Stimulated activated naive CD4-positive, alpha-beta T cell treated with Interleukin-2 at 50 U/mL for 16 hours (primary cell): ENCODE measurements around the gene CTSA.

Experiments used
- DNase-seq: peaks from one replicate; lab custom pipeline; 2025; lab: John Stamatoyannopoulos, UW

The CTSA gene

DNA sequence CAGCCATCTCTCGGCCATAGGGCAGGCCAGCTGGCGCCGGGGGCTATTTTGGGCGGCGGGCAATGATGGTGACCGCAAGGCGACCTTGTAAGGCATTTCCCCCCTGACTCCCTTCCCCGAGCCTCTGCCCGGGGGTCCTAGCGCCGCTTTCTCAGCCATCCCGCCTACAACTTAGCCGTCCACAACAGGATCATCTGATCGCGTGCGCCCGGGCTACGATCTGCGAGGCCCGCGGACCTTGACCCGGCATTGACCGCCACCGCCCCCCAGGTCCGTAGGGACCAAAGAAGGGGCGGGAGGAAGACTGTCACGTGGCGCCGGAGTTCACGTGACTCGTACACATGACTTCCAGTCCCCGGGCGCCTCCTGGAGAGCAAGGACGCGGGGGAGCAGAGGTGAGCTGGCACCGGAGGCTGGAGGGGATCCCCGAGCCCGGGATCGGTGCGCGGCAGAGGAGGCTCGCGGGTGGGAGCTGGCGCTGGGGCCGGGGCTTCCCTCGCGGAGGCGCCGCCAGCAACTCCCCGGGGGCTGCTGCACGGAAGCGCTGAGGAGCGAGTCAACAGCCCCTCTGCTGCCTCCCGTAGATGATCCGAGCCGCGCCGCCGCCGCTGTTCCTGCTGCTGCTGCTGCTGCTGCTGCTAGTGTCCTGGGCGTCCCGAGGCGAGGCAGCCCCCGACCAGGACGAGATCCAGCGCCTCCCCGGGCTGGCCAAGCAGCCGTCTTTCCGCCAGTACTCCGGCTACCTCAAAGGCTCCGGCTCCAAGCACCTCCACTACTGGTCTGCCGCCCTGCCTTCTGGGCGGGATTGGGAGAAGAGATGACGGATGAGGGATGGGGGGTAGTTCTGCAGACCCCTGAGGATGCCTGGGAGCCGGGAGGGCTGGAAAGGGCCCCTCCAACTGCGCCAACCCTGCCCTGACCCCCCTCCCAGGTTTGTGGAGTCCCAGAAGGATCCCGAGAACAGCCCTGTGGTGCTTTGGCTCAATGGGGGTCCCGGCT is at the start of gene CTSA, which contains the start of gene NEURL2:
TSS of gene CTSA (plus strand) at position 351 of the 999 bp plus-strand sequence. CDS start at position 585, 234 bp downstream.
TSS of gene NEURL2 (minus strand) at position 224 of the 999 bp plus-strand sequence. CDS start at position 7, 217 bp downstream.
- DNase-seq = peak; percentile 83

DNA sequence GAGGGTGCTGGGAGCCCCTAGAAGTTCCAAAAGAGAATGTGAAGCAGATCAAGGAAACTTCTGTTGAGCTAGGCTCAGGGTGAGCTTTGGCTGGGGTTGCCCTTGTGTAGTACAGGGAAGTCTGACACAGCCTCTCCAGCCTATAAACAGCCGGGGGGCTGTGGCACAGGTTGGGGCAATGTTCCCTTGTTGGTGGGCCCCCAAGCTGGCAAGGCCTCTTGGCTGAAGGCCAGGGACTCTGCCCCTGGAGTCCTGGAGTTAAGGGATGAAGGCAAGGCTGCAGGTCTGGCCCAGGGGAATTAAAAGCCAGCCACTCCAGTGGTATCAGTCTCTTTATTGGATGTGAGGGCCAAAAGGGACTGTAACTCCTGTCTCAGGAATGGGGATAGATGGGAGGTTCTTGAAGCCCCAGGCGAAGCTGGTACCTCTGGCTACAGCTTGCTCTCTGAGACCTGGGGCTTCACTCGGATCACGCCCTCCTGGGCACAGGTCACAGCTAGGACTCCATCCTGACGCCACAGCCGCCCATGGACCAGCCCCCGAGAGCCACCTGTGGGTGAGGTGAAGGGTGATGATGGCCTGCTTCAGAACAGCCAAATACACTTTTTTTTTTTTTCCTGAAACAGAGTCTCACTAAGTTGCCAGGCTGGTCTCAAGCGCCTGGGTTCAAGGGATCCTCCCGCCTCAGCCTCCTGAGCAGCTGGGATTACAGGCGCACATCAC is 49.6 kb upstream of the CTSA start:
- DNase-seq = no peak

DNA sequence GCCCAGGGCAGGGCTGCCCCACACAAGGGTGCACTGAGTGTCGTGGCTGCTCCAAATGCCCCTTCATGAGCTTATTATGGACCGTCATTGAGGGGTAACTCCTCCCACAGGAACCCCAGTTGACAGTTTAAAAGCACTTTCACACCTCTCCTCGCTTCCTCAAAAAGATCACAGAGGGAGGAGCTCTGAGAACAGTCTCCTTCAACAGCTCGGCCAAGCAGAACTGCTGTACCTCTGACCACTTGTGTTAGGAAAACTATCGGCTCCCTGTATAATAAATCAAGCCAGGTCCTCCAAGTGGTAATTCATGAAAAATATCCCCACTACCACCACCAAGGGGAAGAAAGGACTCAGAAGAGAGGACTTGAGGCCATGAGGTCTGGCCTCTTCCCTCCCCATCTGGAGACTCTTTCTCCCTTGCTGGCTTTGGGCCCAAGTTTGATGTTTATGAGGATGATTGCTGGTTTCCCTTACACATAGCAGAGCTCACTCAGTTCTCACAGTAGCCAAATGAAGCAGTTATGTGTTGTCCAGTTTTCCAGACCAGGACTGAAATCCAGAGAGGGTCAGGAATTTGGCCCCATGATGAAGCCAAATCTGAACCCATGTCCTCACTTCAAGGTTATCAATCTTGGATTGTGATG is 48.8 kb upstream of the CTSA start:
- DNase-seq = no peak

DNA sequence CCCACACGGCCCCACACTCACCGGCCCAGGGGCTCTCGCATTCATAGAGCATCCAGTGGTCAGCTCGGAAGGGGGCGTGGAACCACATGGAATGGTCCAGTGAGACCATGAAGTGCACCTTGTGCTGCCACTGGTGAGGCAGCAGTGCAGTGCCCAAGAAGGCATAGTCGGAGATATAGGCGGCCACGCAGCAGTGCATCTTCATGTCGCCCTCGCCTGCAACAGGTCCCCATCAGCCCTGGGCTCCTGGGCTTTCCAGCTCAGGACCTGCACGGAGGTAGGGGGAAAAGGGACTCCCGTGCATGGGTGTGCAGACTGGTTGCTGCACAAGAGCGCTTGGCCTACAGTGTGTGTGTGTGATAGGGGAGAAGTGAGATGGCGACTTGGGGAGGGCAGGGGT is 47.6 kb upstream of the CTSA start:
- DNase-seq = no peak

DNA sequence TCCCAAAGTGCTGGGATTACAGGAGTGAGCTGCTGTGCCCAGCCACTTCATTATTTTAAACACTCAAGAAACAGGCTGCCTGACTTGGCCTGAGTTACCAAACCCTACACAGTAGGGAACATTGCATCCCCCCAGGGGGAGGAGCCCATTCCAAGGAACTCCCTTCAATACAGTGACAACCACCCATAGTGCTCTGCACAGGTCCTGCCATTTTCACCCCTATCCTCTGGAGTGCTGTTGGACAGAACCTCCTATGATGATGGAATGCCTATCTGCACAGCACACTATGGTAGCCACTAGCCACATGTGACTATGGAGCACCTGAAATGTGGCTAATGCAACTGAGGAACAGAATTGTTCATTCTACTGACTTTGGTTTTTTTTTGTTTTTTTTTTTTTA is 45.7 kb upstream of the CTSA start:
- no peak for DNase-seq

DNA sequence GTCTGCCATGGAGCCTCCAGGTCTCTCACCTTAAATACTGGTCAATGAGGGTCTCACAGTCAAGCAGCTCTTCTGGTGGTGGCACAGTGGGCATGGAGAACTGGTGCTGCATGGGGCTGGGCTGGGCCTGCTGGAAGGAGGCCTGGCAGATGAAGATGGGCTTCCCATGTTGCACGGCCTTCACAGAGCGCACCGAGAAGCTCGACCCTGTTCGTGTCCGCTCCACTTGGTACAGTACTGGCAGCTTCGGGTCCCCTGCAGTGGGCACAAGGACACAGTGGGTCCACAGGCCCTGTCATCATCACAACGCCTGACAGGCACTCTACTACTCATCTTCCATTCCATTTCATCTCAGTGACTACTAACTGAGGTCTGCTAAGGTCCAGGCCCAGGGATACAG is 42.7 kb upstream of the CTSA start:
- DNase-seq = no peak

DNA sequence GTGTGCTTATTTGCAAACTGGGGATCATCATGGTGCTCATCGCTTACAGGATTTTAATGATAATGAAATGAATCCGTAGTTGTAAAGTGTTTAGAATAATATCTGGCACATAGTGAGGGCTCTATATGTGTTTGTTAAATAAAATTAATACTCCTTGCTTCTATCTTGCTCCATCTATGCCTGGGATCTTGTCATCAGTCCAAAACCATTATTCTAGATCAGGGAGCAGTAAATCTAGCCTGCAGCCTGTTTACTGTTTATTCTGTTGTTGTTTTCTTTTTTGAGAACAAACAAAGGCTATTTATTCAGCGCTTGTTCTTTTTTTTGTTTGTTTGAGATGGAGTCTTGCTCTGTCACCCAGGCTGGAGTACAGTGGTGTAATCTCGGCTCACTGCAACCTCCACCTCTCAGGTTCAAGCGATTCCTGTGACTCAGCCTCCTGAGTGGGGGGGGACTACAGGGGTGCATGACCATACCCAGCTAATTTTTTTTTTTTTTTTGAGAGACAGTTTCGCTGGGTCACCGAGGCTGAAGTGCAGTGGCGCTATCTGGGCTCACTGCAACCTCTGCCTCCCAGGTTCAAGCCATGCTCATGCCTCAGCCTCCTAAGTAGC is 42.1 kb upstream of the CTSA start:
- no peak for DNase-seq

DNA sequence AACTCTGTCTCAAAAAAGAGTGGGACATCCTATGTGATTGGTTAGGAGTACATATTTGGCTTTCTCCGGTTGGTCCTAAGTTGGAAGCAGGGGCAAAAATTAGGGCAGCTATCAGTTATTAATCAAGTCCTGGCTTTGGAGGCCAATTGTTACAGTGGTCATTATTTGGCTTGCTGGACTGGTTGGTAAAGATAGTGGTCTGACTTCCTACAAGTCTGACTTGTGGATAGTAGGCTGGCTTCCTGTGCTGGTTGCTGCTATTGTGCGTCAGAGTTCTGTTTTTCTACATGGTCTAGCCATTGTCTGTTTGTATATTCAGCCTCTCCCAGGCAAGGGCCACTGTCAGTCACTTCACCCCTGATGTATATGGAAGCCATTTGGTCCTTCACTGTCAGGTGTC is 40.9 kb upstream of the CTSA start:
- no peak for DNase-seq

DNA sequence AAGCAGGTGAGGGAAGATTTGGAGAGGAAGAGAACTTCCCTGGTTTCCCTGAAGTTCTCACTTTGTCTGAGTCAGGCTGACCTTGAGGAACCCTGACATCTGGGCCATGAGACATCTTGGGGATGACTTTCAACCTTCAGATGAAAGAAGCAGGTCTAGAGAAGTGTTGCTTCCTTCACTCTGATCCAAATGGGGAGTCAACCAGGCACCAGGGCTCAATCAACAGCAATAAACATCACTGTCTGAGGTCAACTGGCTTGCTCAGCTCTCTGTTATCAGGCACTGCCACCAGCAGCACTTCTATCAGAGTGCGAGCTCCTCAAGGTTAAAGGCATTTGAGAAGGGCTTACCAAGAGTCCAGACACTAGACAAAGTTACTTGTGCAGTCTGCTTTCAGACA is 40.2 kb upstream of the CTSA start:
- no peak for DNase-seq

DNA sequence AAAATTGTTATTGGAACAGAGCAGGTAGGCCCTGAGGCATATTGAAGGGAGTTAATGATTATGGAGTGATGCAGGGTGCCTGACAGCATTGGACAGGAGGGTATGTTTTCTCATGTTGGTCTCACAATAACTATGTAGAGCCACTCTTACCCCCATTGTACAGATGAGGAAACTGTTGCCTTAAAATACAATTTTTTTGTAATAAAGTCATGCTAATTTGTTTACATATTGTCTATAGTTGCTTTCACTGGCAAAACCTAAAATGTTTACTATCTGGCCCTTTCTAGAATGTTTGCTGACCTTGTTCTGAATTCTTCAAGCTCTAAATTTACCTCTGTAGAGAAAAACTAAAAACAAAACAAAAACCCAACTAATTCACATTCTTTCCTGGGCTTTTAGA is 39.6 kb upstream of the CTSA start:
- DNase-seq = no peak

DNA sequence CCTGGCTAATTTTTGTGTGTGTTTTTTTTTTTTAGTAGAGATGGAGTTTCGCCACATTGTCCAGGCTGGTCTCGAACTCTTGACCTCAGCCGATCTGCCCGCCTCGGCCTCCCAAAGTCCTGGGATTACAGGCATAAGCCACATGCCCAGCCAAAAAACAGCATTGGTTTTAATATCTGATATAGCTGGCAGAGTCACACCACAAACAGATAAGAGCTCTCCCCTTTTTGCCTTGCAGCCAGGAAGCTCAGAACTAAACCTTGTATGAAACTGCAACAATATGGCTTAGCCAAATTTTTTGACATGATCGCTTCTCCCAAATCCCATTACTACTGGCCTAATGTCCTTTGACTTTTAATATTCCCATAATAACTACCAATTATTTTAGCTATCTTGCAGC is 38.8 kb upstream of the CTSA start:
- DNase-seq = no peak

DNA sequence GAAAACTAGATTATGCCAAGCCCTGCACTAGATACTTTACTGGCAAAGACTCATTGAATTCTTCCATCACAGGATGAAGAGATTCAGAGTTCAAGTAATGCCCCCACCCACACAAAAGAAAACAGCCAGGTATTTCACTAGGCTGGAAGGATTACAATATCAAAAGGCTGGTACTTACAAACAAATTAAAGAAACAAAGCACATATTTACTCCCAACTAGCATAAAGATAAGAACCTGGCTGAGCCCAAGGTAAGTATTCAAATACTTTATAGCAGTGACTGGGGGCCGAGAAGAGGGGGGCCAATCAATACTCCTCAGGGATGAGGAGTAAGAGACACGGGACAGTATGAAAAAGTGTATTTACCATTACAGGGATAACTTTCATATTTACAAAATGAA is 37.7 kb upstream of the CTSA start:
- no peak for DNase-seq

DNA sequence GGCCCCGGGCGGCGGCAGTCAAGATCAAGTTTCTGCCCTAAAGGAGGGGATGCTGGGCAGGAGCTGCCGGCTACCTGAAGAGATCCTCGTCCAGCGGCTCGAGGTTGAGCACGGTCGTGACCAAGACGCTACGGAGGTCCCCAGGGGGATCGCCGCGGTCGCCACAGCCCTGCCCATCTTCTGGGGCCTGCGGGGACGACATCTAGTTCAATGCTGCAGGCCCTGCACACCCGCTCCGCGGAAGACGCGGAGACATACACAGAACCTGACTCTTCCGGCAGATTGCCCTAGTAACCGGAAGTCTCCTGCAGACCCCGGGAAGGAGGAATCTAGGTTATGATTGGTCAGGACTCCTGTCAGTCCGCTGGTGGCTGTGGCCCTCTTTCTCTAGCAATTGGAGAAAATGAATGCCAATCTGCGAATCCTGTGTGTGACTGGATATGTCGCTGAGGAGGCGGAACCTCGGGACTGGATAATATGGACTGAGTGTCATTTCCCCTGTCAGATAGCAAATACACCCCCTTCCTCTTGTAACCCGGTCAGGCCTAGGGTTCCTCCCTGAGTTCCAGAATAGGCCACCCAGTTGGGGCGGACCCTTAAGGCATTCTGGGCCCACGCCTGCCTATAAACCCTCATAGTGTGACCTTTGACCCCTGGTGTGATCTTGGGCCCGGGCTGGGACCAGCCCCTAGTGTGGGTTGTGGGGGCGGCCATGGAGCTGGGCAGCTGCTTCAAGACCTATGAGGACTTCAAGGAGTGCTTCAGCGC is 33.8 kb upstream of the CTSA start, which contains the start of the genes ACOT8 and ZSWIM3:
TSS of gene ACOT8 (minus strand) at position 279 of the 768 bp plus-strand sequence. CDS start at position 202, 77 bp downstream.
TSS of gene ZSWIM3 (plus strand) at position 501 of the 768 bp plus-strand sequence. CDS start at position 713, 212 bp downstream.
- peak; percentile 92 for DNase-seq

DNA sequence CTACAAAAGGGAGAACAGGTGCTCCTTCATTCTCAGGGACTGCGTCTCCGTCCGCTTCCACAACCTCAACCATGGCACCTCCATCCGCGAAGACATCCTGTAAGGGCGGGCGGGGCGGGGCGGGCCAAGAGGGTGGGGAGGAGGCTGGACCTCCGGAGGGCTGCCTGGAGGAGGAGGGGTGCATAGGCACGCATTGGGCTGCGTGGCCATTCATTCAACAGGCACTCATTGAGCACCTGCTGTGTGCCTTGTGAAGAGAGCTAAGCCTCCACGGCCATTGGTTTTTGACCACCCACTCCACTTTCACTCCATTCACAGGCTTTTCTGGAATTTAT is 33.3 kb upstream of the CTSA start:
- DNase-seq = peak; percentile 46

DNA sequence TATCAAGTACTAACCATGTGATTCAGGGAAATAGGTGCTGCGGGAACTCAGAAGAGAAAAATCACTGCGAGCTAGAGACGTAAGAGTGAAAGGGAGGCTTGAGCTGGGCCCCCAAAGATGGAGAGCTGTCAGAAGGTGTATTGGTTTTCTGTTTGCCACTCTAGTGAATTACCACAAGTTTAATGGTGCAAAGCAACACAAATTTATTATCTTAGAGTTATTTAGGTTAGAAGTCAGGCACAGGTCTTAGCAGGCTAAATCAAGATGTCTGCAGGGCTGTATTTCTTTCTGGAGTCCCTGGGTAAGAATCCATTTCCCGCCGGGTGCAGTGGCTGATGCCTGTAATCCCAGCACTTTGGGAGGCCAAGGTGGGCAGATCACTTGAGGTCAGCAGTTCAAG is 31.2 kb upstream of the CTSA start:
- no peak for DNase-seq

DNA sequence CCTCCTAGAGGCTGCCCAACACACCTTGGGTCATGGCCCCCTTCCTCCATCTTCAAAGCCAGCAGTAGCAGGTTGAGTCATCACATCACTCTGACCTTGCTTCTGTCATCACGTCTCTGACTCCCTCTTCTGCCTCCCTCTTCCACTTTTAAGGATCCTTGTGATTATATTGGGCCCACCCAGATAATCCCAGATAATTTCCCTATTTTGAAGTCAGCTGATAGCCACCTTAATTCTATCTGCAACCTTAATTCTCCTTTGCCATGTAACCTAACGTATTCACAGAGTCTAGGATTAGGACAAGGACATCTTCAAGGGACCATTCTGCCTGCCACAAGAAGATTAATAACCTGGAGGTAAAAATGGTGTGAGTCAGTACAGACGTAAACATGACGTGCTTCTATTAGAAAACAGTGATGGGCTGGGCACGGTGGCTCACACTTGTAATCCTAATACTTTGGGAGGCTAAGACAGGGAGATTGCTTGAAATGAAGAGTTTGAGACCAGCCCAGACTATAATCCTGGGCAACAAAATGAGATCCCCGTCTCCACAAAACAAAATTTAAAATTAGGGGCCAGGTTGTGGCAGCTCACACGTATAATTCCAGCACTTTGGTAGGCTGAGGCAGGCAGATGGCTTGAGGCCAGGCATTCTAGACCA is 30.4 kb upstream of the CTSA start:
- DNase-seq = no peak

DNA sequence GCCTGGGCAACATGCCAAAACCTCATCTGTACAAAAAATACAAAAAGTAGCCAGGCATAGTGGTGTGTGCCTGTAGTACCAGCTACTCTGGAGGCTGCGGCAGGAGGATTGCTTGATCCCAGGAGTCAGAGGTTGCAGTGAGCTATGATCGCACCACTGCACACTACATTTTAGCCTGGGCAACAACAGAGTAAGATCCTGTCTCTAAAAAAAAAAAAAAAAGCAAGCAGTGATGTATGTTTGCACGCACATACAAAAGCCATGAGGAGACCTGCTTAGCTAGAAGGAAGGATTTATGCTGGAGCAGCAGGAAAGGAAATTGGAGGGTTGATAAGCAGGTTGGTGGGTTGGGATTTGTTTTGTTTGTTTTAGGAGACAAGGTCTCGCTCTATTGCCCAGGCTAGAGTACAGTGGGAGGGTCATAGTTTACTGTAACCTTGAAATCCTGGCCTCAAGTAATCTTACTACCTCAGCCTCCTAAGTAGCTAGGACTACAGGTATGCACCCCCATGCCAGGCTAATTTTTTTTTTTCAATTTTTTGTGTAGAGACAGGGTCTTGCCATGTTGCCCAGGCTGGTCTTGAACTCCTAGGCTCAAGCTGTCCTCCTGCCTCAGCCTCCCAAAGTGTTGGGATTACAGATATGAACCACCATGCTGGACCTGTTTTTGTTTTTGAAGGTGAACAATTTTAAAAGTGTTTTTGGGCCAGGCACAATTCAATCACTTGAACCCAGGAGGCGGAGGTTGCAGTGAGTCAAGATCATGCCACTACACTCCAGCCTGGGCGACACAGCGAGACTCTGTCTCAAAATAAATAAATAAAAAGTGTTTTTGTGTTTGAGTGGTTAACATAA is 29.7 kb upstream of the CTSA start:
- no peak for DNase-seq

DNA sequence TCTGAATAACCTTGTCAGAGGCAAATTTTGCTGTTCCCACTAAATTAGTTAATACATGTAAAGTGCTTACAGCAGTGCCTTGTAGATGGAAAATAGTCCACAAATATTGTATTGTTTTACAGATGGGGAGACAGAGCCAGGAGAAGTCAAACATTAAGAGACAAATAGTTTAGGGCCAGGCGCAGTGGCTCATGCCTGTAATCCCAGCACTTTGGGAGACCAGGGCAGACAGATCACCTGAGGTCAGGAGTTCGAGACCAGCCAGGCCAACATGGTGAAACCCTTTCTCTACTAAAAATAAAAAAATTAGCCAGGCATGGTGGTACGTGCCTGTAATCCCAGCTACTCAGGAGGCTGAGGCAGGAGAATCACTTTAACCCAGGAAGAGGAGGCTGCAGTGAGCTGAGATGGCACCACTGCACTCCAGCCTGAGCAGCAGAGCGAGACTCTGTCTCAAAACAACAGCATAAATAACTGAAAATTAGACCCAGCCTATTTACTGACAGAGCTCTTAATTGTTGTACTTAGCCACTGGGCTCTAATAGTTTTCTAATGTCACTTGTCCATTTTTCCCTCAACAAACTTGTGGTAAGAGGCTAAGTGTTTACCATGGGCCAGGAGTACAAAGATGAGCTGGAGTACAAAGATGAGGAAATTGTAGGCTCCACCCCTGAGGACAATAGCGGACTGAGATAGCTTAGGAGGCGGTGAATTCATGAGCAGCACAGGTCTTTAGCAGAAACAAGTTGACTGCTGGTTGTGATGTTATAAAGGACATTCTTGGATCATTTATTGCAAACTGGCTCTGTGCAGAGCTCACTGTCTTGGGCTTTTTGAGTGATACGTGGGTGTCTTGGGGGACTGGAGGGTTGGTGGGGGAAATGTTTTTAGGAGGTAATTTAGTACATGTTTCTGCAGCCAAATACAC is 27.3 kb upstream of the CTSA start:
- no peak for DNase-seq

DNA sequence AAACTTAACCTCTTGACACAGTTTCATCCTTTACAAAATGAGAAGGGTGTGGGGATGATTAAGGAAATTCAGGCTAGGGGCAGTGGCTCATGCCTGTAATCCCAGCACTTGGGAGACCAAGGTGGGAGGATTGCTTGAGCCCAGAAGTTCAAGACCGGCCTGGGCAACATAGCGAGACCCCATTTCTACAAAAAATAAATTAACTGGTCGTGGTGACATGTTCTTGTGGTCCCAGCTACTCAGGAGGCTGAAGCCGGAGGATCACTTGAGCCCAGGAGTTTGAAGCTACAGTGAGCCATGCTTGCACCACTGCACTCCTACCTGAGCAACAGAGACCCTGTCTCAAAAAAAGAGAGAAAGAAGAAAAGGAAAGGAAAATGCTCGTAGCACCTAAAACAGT is 24.7 kb upstream of the CTSA start:
- no peak for DNase-seq
